HG03442 (cell line): Measurements from ENCODE around the gene COL21A1.
"Not testable (repeated sequence)": the region's sequence is repeated elsewhere in the genome, so short reads cannot be mapped to it uniquely, and the experiment has no call there.

ENCODE experiments used
- ATAC-seq: cut with Tn5 transposase; IDR thresholded peaks from one replicate; pipeline ENCODE4 v1.9.1; 2021; ENCODE audit warnings: mild to moderate bottlenecking, moderate library complexity; ENCODE audit not compliant: unreplicated experiment

The COL21A1 gene

DNA sequence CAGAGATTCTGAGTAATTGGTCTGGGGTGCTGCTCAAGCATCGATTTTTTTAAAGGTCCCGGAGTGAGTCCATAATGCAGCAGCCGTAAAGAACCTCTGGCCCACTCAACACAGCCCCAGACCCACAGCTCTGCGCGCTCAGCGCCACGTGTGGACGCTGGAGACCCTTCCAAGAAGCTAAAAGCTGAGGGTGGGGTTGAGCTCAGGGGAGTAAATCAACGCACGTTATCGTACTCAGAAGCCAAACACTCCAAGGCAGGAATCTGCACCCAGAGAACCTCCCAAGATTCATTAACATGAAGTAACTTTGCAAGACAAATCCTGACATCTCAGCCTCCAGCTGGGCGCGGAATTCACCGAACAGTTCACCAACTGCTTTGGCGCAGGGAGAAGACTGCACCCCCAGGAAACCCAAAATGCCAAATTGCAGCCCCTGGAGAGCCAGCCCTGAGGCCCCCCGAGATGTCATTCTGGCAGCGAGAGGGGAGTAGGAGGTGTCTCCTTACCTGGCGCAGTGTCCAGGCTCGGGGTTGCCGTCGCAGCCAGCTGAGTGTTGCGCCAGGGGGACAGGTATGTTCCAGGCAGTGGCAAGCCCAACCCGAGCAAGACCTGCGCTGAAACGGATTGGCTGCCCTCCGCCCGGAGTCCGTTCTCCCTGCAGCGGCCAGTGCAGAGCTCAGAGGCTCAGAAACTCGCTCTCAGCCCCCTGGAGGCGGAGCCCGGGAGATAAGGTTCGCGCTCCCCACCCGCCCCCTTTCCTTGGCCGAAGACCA, at the start of gene COL21A1:
Gene COL21A1, minus strand, starts transcription at position 700 of the 773 bp plus-strand sequence. CDS start 64,962 bp downstream, outside the sequence.
- ATAC-seq, result no peak

DNA sequence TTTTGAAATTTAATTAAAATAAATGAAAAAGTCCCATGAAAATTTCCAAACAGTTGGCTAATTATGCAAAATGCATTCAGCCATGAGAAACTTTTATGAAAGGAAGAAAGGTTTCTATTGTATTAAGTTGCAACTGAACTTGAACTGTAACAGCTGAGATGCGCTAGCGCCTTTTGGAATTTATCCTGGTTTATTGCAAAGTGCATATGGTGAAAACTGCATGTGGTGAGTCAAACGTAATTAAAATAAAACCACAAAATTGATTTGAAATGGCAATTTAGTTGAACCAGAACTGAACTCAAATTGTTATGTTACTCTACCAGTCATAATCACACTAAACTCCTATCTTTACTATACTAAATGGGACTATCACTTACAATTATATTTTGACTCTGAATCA, 46.4 kb upstream of the COL21A1 start:
- ATAC-seq, result no peak

GRCh38 chr6:56292505-56293181, 45.3 kb upstream of the COL21A1 start:
- peak; percentile 52 for ATAC-seq

- no peak for ATAC-seq
Observed at GRCh38 chr6:56291302-56291917, 44.0 kb upstream of the COL21A1 start.

GRCh38 chr6:56289721-56290120, 42.3 kb upstream of the COL21A1 start:
- ATAC-seq, result no peak

- no peak for ATAC-seq
Observed at GRCh38 chr6:56288347-56288746, 41.0 kb upstream of the COL21A1 start.

DNA sequence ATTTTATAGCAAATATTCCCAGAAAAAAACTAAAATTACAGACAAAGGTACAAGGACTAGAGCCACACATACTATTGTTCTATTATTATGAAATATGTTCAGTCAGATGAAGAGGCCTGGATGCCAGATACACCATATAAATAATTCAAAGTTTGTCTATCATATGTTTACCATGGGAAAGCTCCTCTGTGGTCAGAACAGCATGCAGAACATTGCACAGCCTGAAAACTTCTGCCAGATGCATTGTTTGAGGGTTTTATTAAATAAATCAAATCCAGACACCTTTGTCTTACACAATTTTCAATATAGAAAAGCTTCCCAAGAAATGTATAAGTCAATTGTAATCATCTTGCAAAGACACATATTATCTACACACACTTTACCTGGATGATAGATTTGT, 35.0 kb upstream of the COL21A1 start:
- ATAC-seq, result no peak

- no peak for ATAC-seq
Observed at GRCh38 chr6:56280126-56280525, 32.7 kb upstream of the COL21A1 start.

DNA sequence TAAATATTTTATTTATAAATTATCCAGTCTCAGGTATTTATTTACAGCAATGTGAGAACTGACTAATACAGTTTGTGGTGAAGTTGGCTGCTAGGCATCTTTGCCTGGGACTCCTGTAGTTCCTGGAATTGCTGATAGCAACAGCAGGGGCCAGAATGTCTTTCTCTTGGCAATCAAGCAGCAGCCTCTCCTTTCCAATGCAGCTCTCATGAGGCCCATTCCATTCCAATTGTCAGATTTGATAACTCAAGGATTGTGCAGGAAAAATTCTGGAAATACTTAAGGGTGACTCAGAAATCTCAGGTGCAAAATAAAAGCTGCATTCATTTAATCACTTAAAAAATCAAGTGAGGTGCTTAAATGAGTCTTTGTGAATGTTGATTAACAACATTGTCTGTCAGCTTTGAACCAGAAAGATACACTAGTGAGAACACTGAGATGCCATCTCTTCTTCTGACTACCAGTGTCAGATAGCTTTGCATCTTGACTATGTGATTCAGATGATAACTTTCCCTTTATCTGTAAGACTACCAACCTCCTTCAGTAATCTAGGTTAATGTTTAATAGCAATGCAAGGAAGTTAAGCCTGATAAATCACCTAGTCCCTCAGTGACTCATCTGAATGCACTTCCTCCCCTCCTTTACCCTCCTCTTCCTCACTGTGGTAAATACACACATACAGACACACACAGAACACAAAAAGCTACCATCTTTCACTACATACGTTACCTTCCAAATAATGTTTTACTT, 32.1 kb upstream of the COL21A1 start:
- ATAC-seq, result no peak

DNA sequence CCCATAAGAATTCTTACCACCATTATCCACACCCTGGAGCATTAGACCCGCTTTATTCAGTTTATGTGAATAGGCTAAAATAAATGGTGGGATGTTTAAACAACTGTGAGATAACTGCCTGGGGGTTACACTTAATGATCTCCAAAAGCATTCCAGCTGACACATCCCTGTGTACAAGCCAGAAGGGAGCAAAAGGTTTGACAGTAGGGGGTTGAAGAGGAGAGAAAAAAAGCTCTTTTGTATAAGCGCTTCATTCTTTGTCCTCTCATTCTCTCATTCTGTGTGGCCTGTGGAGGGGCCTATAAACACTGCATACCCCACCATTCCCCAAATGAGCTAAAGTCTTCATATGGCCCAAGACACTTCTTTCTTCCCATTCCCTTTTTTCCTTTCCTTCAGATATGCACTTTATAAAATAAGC, 30.8 kb upstream of the COL21A1 start:
- ATAC-seq, result no peak

- ATAC-seq, result no peak
Observed at GRCh38 chr6:56270812-56271441, 23.5 kb upstream of the COL21A1 start.

- ATAC-seq, result no peak
Observed at GRCh38 chr6:56268266-56268665, 20.9 kb upstream of the COL21A1 start.

DNA sequence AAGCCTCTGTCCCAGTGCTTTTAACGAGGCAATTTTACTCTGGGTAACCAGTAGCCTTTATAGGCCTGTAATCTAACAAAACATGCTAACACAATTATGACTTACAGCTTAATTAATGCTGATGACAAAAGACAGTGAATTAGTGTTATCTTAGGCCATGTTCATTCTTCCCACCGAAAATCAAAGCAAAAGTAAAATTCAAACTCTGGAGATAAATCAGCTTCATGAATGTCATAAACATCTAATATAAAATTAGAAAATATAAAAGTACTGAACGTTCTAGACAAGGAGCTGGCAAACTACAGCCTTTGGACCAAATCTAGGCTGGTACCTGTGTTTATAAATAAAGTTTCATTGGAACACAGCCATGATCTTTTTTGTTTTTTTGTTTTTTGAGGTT, 18.6 kb upstream of the COL21A1 start:
- ATAC-seq, result no peak

- ATAC-seq, result no peak
Observed at GRCh38 chr6:56263596-56264315, 16.4 kb upstream of the COL21A1 start.

DNA sequence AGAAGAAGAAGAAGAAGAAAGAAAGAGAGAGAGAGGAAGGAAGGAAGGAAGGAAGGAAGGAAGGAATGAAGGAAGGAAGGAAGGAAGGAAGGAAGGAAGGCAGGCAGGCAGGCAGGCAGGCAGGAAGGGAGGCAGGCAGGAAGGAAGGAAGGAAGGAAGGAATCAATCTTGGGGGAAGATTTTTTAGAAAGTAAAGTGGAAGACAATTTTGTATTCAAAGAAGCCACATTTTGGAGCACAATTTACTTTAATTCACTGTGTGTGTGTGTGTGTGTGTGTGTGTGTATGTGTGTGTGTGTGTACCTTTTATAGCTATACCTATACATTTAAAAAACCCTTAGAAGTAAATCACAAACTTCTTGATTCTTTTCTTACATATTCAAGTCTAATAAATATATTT, 13.2 kb upstream of the COL21A1 start:
- not testable (repeated sequence) for ATAC-seq

- ATAC-seq, result no peak
Observed at GRCh38 chr6:56259234-56260077, 12.1 kb upstream of the COL21A1 start.

DNA sequence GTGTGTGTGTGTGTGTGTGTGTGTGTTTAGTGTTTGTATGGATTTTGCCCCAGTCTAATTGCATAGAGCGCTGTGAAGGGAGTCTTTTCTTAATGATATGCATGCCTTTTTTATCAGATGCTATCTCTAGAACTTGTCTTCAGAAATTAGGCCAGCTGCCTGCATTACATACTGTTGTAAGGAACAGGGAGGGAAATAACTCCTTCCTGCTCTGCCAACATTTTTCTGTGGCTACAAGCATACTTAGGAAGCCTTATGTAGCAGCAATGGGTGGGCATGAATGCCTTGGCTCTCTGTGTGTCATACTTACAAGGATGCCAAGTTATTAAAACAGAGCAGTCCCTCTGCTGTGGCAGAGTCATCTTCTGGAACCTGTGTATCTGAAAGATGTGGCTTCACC, 8.0 kb upstream of the COL21A1 start:
- no peak for ATAC-seq

- ATAC-seq, result no peak
Observed at GRCh38 chr6:56250266-56250665, 2.9 kb upstream of the COL21A1 start.

- ATAC-seq, result no peak
Observed at GRCh38 chr6:56247654-56248122, 308 bp upstream of the COL21A1 start.
